Measurements from ENCODE around the gene CAPZB.

CAPZB gene

GRCh38 chr1:19381261-19381660 is 104.1 kb downstream of the CAPZB start:
- no peak for DNase-seq

GRCh38 chr1:19377812-19378718 is 107.3 kb downstream of the CAPZB start:
- DNase-seq, result peak; percentile 11

- no peak for DNase-seq
Observed at GRCh38 chr1:19376428-19377372, 108.6 kb downstream of the CAPZB start.

- DNase-seq, result no peak
Observed at GRCh38 chr1:19375631-19376400, 109.5 kb downstream of the CAPZB start.

- DNase-seq, result no peak
Observed at GRCh38 chr1:19374926-19375325, 110.4 kb downstream of the CAPZB start.

GRCh38 chr1:19374083-19374801 is 111.1 kb downstream of the CAPZB start:
- DNase-seq, result no peak

GRCh38 chr1:19373211-19374082 is 111.9 kb downstream of the CAPZB start:
- DNase-seq, result no peak

- no peak for DNase-seq
Observed at GRCh38 chr1:19372602-19373001, 112.7 kb downstream of the CAPZB start.

- no peak for DNase-seq
Observed at GRCh38 chr1:19372136-19372514, 113.2 kb downstream of the CAPZB start.

GRCh38 chr1:19371226-19372135 is 113.9 kb downstream of the CAPZB start:
- DNase-seq, result no peak

- DNase-seq, result no peak
Observed at GRCh38 chr1:19370453-19371170, 114.7 kb downstream of the CAPZB start.

- DNase-seq, result no peak
Observed at GRCh38 chr1:19369396-19370090, 115.8 kb downstream of the CAPZB start.

- DNase-seq, result no peak
Observed at GRCh38 chr1:19368964-19369363, 116.4 kb downstream of the CAPZB start.

- DNase-seq, result no peak
Observed at GRCh38 chr1:19368050-19368449, 117.3 kb downstream of the CAPZB start.

GRCh38 chr1:19367584-19368041 is 117.7 kb downstream of the CAPZB start:
- DNase-seq, result no peak

- DNase-seq, result no peak
Observed at GRCh38 chr1:19366599-19367536, 118.5 kb downstream of the CAPZB start.

GRCh38 chr1:19365721-19366120 is 119.6 kb downstream of the CAPZB start:
- no peak for DNase-seq

All from stimulated activated naive CD4-positive, alpha-beta T cell treated with Interleukin-2 at 50 U/mL for 16 hours (primary cell).